Stomach (tissue), 9 donors: ENCODE data around the gene LRRC71. TPM values are rescaled to one million over a fixed set of nuclear protein-coding genes. Genes with fewer than 3 reads are reported as not detected.

Experiments used
- DNase-seq, 2 donors: peaks; one replicate each; pipeline versions ENCODE4 v3.0.0 to v3.0.0-alpha.2; 2013 to 2019
- H3K27ac ChIP-seq, 5 donors: fragments of 200-600 bp in 4 of 5; sonication (generic) in 4 of 5; one replicate each; pipeline ENCODE4 v1.5.1; 2013 to 2019; ENCODE audit warnings: mild to moderate bottlenecking in 1 of 5, moderate library complexity in 1 of 5
- H3K27me3 ChIP-seq, 3 donors: fragments of 200-600 bp; sonication (generic); one replicate each; pipeline ENCODE4 v1.5.1; 2017 to 2019; ENCODE audit warnings: mixed run types in 1 of 3
- H3K36me3 ChIP-seq, 4 donors: fragments of 200-600 bp; sonication (generic); 1 replicate in 3 of 4; 2 replicates in 1 of 4; pipeline ENCODE4 v1.5.1; 2016 to 2019
- H3K4me1 ChIP-seq, 4 donors: fragments of 200-600 bp; sonication (generic); one replicate each; pipeline ENCODE4 v1.5.1; 2016 to 2019
- H3K4me3 ChIP-seq, 4 donors: fragments of 200-600 bp; sonication (generic) in 3 of 4; one replicate each; pipeline ENCODE4 v1.5.1; 2016 to 2019; ENCODE audit warnings: mild to moderate bottlenecking in 1 of 4
- H3K9me3 ChIP-seq, 4 donors: fragments of 200-600 bp; sonication (generic); one replicate each; pipeline ENCODE4 v1.5.1; 2016 to 2019
- EP300 ChIP-seq: sonication (generic); formaldehyde crosslinking; IDR thresholded peaks from one replicate; pipeline ENCODE4 v1.6.1; 2017; ENCODE audit warnings: antibody characterized with exemption
- POLR2A ChIP-seq, 4 donors: fragments of 450-650 bp; IDR thresholded peaks; one replicate each; pipeline ENCODE4 v1.6.1; 2016; ENCODE audit warnings: antibody characterized with exemption in 4 of 4, control low read depth in 2 of 4, mild to moderate bottlenecking in 1 of 4, moderate library complexity in 1 of 4
- POLR2AphosphoS5 ChIP-seq, 3 donors: sonication (generic); formaldehyde crosslinking; IDR thresholded peaks; one replicate each; pipeline ENCODE4 v1.6.1; 2016; ENCODE audit warnings: antibody characterized with exemption in 3 of 3
- WGBS, 5 donors: extraction: QIAGEN DNeasy Blood & Tissue Kit in 3 of 5; methylation state at CpG; one replicate each; pipeline versions ENCODE4 v1.1.5 to v1.1.7; 2013 to 2018; 5-methylcytosine and 5-hydroxymethylcytosine counted together
- intact Hi-C: fragments of 100-400 bp; cut with DNase I; formaldehyde crosslinking; loops from one replicate; pipeline ENCODE4 v1.15.1; 2023; ENCODE audit warnings: low total_unique reads
- polyA plus RNA-seq, 3 donors: library from polyadenylated mRNA; stranded (reverse); fragments of 200-250 nt; gene quantifications; one replicate each; pipeline ENCODE4 v1.2.3, GENCODE V29; 2013
- total RNA-seq, 5 donors: library from RNA; depleted of rRNA; stranded (reverse); fragments of >200 nt; gene quantifications; one replicate each; pipeline versions ENCODE4 v1.1.0 to v1.2.3, GENCODE V29; 2014 to 2016
- TF ChIP-seq, protein P1 (sequence below), 7 experiments: fragments of 450-650 bp in 4 of 7; fragments of 200-600 bp in 3 of 7; sonication (generic) in 3 of 7; IDR thresholded peaks; one replicate each; pipeline ENCODE4 v1.5.1; 2016 to 2019; ENCODE audit warnings: antibody characterized with exemption in 7 of 7, control low read depth in 2 of 7, mild to moderate bottlenecking in 1 of 7
- donor health status: healthy with polysubstance abuse.
- donor health status: Bipolar disorder and iron deficiency.
- donor health status: healthy.

LRRC71 gene
- total and polyA plus RNA-seq, 8 donors = 0.61 to 2.2 TPM; not detected in 6

DNA sequence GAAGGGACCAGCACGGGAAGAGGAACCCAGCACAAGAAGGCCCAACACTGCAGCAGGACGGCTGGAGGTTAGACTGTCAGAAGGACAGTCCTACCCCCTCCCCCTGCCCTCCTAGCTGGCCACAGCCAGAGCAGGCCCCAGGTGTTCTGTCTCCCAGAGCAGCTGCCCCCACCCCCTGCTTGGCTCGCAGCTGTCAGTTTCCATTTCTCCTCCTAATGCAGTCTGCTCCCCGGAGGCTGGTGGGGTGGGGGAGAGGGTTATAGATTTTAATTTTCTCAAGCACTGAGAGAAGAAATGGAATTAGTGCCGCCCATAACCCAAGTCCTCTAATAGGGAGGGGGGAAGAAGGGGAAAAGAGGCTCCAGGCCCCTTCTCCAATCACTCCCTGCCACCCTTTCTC lies 40.0 kb upstream of the LRRC71 start:
- no peaks in the 10 kb centered on the region for H3K4me1 ChIP-seq
- no peak overlapping the region for H3K27ac ChIP-seq
- 60 to 80% (median 64%) methylated on average over 5 of the region's 5 CpGs for WGBS, 5 donors
- DNase-seq = no peak
- intact Hi-C loops = no loop called here
- peaks cover 0 to 99% (median 16%) of the 10 kb centered on the region in 3 donors for H3K27me3 ChIP-seq
- no peaks in the 10 kb centered on the region for H3K9me3 ChIP-seq
- no peaks in the 10 kb centered on the region for H3K36me3 ChIP-seq
- no peak for TF ChIP-seq POLR2AphosphoS5 (IDR thresholded peaks at IDR 0.05)
- TF ChIP-seq EP300 = no peak
- TF ChIP-seq, protein P1, sequence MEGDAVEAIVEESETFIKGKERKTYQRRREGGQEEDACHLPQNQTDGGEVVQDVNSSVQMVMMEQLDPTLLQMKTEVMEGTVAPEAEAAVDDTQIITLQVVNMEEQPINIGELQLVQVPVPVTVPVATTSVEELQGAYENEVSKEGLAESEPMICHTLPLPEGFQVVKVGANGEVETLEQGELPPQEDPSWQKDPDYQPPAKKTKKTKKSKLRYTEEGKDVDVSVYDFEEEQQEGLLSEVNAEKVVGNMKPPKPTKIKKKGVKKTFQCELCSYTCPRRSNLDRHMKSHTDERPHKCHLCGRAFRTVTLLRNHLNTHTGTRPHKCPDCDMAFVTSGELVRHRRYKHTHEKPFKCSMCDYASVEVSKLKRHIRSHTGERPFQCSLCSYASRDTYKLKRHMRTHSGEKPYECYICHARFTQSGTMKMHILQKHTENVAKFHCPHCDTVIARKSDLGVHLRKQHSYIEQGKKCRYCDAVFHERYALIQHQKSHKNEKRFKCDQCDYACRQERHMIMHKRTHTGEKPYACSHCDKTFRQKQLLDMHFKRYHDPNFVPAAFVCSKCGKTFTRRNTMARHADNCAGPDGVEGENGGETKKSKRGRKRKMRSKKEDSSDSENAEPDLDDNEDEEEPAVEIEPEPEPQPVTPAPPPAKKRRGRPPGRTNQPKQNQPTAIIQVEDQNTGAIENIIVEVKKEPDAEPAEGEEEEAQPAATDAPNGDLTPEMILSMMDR (IDR thresholded peaks at IDR 0.05) = no peak
- no peak for TF ChIP-seq POLR2A (IDR thresholded peaks at IDR 0.05)
- H3K4me3 ChIP-seq = no peak overlapping the region

DNA sequence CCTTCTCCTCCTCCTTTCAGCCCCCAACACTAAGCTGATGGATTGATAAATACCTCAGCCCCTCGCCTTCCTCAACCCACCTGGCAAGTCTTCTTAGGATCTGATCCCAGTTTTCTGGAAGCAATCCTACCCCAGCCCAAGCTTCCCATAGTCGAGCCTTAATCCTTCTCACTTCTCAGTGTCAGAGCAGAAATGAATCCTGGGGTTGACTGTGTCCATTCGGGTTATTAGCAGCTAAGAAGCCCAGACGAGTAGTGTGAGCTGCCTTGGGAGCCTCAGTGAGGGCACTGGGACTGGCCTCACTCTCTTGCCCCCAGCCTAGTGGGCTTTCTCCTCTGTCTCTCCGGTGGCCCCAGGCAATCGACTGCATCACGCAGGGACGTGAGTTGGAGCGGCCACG lies 39.3 kb upstream of the LRRC71 start:
- no peak for DNase-seq
- intact Hi-C loops = no loop called here

DNA sequence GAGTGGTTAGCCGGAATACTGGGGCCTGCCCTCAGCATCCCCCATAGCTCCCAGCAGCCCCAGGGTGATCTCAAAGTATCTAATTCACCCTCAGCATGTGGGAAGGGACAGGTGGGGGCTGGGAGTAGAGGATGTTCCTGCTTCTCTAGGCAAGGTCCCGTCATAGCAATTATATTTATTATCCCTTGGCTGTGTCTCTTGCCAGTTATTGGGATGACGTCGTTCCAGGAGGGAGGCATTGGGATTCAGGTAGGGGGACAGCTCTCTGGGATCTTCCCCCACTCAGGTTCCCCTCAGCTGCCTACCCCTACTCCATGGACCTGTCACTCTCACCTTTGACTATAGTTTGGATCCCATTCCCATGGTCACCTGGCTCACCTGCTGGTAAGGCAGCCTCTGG lies 38.8 kb upstream of the LRRC71 start:
- intact Hi-C loops = no loop called here
- no peaks in the 10 kb centered on the region for H3K4me1 ChIP-seq
- TF ChIP-seq POLR2A (IDR thresholded peaks at IDR 0.05) (no peak), EP300 (no peak), POLR2AphosphoS5 (IDR thresholded peaks at IDR 0.05) (no peak)
- TF ChIP-seq, protein P1 (IDR thresholded peaks at IDR 0.05) = no peak
- no peak overlapping the region for H3K27ac ChIP-seq
- no peaks in the 10 kb centered on the region for H3K36me3 ChIP-seq
- H3K4me3 ChIP-seq = no peak overlapping the region
- no peaks in the 10 kb centered on the region for H3K9me3 ChIP-seq
- peaks cover 0 to 99% (median 18%) of the 10 kb centered on the region in 3 donors for H3K27me3 ChIP-seq
- no peak for DNase-seq
- WGBS, 5 donors = 63 to 84% (median 71%) methylated on average over 4 of the region's 4 CpGs

More for the DNA sequence above, 39.3 kb upstream of the LRRC71 start:
- H3K27me3 ChIP-seq = peaks cover 0 to 99% (median 22%) of the 10 kb centered on the region in 3 donors
- no peaks in the 10 kb centered on the region for H3K9me3 ChIP-seq
- H3K4me3 ChIP-seq = no peak overlapping the region
- H3K4me1 ChIP-seq = no peaks in the 10 kb centered on the region
- TF ChIP-seq EP300 (no peak), POLR2A (IDR thresholded peaks at IDR 0.05) (no peak), POLR2AphosphoS5 (IDR thresholded peaks at IDR 0.05) (no peak)
- TF ChIP-seq, protein P1 (IDR thresholded peaks at IDR 0.05) = no peak
- no peaks in the 10 kb centered on the region for H3K36me3 ChIP-seq
- WGBS, 5 donors = 41 to 65% (median 52%) methylated on average over 4 to 10 of the region's 10 CpGs
- no peak overlapping the region for H3K27ac ChIP-seq

GRCh38 chr1:156882543-156882942 lies 37.9 kb upstream of the LRRC71 start:
- DNase-seq = no peak

More at GRCh38 chr1:156882543-156882942, 37.9 kb upstream of the LRRC71 start:
- no peaks in the 10 kb centered on the region for H3K9me3 ChIP-seq
- H3K4me1 ChIP-seq = no peaks in the 10 kb centered on the region
- intact Hi-C loops = no loop called here
- no peaks in the 10 kb centered on the region for H3K36me3 ChIP-seq
- H3K27me3 ChIP-seq = peaks cover 0 to 99% (median 21%) of the 10 kb centered on the region in 3 donors
- 67 to 79% (median 71%) methylated on average over 3 of the region's 3 CpGs for WGBS, 5 donors
- TF ChIP-seq POLR2A (IDR thresholded peaks at IDR 0.05) (no peak), POLR2AphosphoS5 (IDR thresholded peaks at IDR 0.05) (no peak), EP300 (no peak)
- TF ChIP-seq, protein P1 (IDR thresholded peaks at IDR 0.05) = no peak
- H3K27ac ChIP-seq = no peak overlapping the region
- no peak overlapping the region for H3K4me3 ChIP-seq
